ENCODE measurements around the gene RPLP1.

RPLP1 gene

DNA sequence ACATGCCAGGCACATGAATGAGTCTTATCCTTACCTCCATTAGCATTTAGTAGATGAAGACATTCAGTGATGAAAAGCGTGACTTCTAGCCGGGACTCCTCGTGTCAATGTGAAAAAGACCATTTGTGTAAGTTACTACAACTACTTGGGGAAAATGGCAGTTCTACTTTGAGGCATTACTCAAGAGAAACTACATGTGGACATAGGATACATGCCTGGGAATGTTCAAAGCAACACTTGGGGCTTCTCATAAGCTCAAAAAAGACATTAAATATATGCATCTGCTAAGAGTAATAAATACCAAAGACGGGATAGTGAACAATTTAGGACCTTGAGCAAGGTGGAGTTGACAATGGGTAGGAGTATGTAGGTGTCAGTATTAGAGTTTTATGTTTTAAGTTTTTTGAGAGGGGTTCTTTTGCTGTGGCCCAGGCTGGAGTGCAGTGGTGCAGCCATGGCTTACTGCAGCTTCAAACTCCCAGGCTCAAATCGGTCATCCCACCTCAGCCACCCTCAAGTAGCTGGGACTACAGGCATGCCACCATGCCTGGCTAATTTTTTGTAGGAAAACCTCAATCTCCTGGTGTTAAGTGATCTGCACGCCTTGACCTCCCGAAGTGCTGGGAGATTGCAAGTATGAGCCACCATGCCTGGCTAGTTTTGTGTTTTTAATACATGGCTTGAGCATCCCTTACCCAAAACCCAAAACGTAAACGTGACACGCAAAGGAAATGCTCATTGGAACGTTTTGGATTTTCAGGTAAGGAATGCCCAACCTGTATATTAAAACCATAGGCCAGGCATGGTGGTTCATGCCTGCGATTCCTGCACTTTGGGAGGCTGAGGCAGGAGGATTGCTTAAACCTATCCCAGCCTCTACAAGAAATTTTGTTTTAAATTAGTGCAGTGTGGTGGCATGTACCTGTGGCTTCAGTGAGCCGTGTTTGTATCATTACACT lies 3.9 kb downstream of the RPLP1 start:
- H3K4me1 ChIP-seq (ENCODE audit: low read length), result peaks cover 6% of the 10 kb centered on the region; the same call in 1 of the 2 replicates
- no peaks in the 10 kb centered on the region for H3K9me2 ChIP-seq (replicated peaks; ENCODE audit: insufficient read depth, low read length)
- H3F3A ChIP-seq (ENCODE audit: insufficient read depth, low read length), result peaks cover 71% of the 10 kb centered on the region
- H3K79me2 ChIP-seq (ENCODE audit: low read length), result peaks cover 32% of the 10 kb centered on the region
- no peak for DNase-seq
- no peaks in the 10 kb centered on the region for H3K27me3 ChIP-seq (replicated peaks; ENCODE audit: insufficient read depth, low read length)
- no peak overlapping the region for H3K4me3 ChIP-seq (ENCODE audit: low read length)
- no peak overlapping the region for H3K27ac ChIP-seq (ENCODE audit: low read length)
- no peak overlapping the region for H2AFZ ChIP-seq (ENCODE audit: low read length)
- no peaks in the 10 kb centered on the region for H3K9me3 ChIP-seq (replicated peaks; ENCODE audit: insufficient read depth, low read length)
- H3K4me2 ChIP-seq (ENCODE audit: low read depth, low read length), result no peak overlapping the region
- peaks cover 26% of the 10 kb centered on the region for H3K36me3 ChIP-seq (replicated peaks; ENCODE audit: insufficient read depth, low read length)
- peaks cover 40% of the 10 kb centered on the region for H4K20me1 ChIP-seq (ENCODE audit: insufficient read depth, low read length)
- TF ChIP-seq EZH2 (optimal IDR thresholded peaks at IDR 0.05; ENCODE audit: low read depth, low read length) (no peak), EZH2phosphoT487 (IDR thresholded peaks at IDR 0.05; ENCODE audit: low read length) (no peak)
- TF ChIP-seq, protein P1, sequence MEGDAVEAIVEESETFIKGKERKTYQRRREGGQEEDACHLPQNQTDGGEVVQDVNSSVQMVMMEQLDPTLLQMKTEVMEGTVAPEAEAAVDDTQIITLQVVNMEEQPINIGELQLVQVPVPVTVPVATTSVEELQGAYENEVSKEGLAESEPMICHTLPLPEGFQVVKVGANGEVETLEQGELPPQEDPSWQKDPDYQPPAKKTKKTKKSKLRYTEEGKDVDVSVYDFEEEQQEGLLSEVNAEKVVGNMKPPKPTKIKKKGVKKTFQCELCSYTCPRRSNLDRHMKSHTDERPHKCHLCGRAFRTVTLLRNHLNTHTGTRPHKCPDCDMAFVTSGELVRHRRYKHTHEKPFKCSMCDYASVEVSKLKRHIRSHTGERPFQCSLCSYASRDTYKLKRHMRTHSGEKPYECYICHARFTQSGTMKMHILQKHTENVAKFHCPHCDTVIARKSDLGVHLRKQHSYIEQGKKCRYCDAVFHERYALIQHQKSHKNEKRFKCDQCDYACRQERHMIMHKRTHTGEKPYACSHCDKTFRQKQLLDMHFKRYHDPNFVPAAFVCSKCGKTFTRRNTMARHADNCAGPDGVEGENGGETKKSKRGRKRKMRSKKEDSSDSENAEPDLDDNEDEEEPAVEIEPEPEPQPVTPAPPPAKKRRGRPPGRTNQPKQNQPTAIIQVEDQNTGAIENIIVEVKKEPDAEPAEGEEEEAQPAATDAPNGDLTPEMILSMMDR (IDR thresholded peaks at IDR 0.05; ENCODE audit: low read length), result no peak
- no peak overlapping the region for H3K9ac ChIP-seq (ENCODE audit: low read length)

DNA sequence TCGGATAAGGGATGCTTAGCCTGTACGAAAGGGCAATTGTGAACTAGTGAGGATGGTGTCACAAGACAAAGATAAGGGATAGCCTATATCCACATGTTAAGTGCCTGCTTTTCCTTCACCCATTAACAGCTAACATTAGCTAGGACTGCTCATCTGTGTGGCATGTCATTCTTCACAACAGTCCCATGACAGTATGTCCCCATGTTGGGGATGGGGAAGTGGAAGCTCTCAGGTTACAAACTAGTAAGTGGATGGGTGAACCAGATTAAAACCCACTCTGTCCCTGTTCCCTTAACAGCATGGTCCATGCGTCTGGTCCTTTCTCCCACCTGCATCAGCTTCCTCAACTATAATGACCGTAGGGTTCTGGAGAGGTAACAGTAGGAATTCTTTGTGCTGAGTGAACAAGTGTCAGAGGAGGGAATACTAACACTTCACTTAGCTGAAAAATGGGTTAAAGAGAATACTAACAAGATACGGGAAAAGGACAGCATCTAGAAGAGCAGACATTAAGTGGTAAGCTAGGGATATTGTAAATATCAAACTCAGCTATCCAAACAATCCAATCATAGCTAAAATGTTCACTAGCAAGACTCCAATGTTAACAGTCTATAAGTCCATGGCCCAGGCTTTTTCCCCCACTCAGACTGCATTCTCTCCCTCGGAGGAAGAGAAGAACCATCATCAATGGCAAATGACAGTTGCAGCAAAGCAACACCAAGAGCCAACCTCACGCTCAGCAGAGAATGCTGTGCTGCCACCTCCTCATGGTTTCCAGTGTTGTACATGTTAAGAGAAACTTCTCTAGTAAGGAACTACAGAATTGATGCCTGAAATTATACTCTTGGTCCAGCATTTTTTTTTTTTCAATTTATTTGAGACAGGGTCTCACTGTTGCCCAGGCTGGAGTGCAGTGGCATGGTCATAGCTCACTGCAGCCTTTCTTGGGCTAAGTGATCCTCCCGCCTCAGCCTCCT lies 5.0 kb downstream of the RPLP1 start:
- peaks cover 61% of the 10 kb centered on the region for H3F3A ChIP-seq (ENCODE audit: insufficient read depth, low read length)
- no peak for DNase-seq
- H2AFZ ChIP-seq (ENCODE audit: low read length), result no peak overlapping the region
- no peak overlapping the region for H3K4me2 ChIP-seq (ENCODE audit: low read depth, low read length)
- peaks cover 6% of the 10 kb centered on the region; the same call in 1 of the 2 replicates for H3K4me1 ChIP-seq (ENCODE audit: low read length)
- H3K9me3 ChIP-seq (replicated peaks; ENCODE audit: insufficient read depth, low read length), result no peaks in the 10 kb centered on the region
- H4K20me1 ChIP-seq (ENCODE audit: insufficient read depth, low read length), result peaks cover 40% of the 10 kb centered on the region
- peaks cover 32% of the 10 kb centered on the region for H3K79me2 ChIP-seq (ENCODE audit: low read length)
- no peak overlapping the region for H3K4me3 ChIP-seq (ENCODE audit: low read length)
- no peak overlapping the region for H3K9ac ChIP-seq (ENCODE audit: low read length)
- H3K36me3 ChIP-seq (replicated peaks; ENCODE audit: insufficient read depth, low read length), result peaks cover 26% of the 10 kb centered on the region
- H3K9me2 ChIP-seq (replicated peaks; ENCODE audit: insufficient read depth, low read length), result no peaks in the 10 kb centered on the region
- H3K27ac ChIP-seq (ENCODE audit: low read length), result no peak overlapping the region
- no peaks in the 10 kb centered on the region for H3K27me3 ChIP-seq (replicated peaks; ENCODE audit: insufficient read depth, low read length)
- TF ChIP-seq EZH2phosphoT487 (IDR thresholded peaks at IDR 0.05; ENCODE audit: low read length), result no peak

DNA sequence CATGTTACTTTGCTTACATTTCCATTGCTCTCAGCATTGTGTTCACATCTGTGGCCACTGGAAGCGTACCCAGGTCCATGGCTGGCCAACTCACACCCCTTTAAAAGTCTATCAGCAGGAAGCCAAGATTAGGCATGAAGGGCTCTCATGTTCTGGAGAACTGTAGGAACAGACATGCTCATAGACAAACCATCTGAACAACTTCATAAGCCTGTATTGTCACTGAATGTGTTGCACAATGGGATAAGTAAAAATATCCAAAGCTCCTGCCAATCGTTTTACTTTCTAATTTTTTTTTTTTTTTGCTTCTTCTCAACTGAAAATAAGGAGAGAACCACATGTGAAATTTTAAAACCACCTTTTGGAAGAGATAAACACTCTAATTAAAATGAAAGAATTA lies 6.4 kb downstream of the RPLP1 start:
- TF ChIP-seq, protein P1 (IDR thresholded peaks at IDR 0.05; ENCODE audit: low read length), result no peak
- TF ChIP-seq EZH2 (optimal IDR thresholded peaks at IDR 0.05; ENCODE audit: low read depth, low read length) (no peak), EZH2phosphoT487 (IDR thresholded peaks at IDR 0.05; ENCODE audit: low read length) (no peak)
- Histone ChIP-seq H3K9me3 (replicated peaks; ENCODE audit: insufficient read depth, low read length) (no peaks in the 10 kb centered on the region), H3K36me3 (replicated peaks; ENCODE audit: insufficient read depth, low read length) (peaks cover 21% of the 10 kb centered on the region), H3F3A (ENCODE audit: insufficient read depth, low read length) (peaks cover 49% of the 10 kb centered on the region), H3K79me2 (ENCODE audit: low read length) (peaks cover 17% of the 10 kb centered on the region), H3K4me1 (ENCODE audit: low read length) (peaks cover 9% of the 10 kb centered on the region; the same call in 1 of the 2 replicates), H3K27me3 (replicated peaks; ENCODE audit: insufficient read depth, low read length) (no peaks in the 10 kb centered on the region), H3K9me2 (replicated peaks; ENCODE audit: insufficient read depth, low read length) (no peaks in the 10 kb centered on the region), H3K27ac (ENCODE audit: low read length) (no peak overlapping the region), H3K4me2 (ENCODE audit: low read depth, low read length) (no peak overlapping the region), H3K9ac (ENCODE audit: low read length) (no peak overlapping the region), H4K20me1 (ENCODE audit: insufficient read depth, low read length) (peaks cover 31% of the 10 kb centered on the region), H2AFZ (ENCODE audit: low read length) (no peak overlapping the region), H3K4me3 (ENCODE audit: low read length) (no peak overlapping the region)
- no peak for DNase-seq
